Epithelial cell of prostate (primary cell): ENCODE results near the gene ANKRD11.
"Not testable (repeated sequence)": the region's sequence is repeated elsewhere in the genome, so short reads cannot be mapped to it uniquely, and the experiment has no call there.

Experiments used
- DNase-seq: peaks from one replicate; pipeline ENCODE4 v3.0.0-alpha.2; 2011; ENCODE audit warnings: low read depth, low spot score
- H3K27ac ChIP-seq: fragments of 450-650 bp; 2 replicates; pipeline ENCODE4 v1.5.1; 2017; ENCODE audit warnings: mild to moderate bottlenecking

The ANKRD11 gene

GRCh38 chr16:89279666-89280481 is 210.5 kb downstream of the ANKRD11 start:
- no peak overlapping the region for H3K27ac ChIP-seq
- no peak for DNase-seq

- DNase-seq, result no peak
- H3K27ac ChIP-seq, result no peak overlapping the region
Observed at GRCh38 chr16:89278441-89279240, 211.7 kb downstream of the ANKRD11 start.

GRCh38 chr16:89277641-89278341 is 212.6 kb downstream of the ANKRD11 start:
- H3K27ac ChIP-seq, result no peak overlapping the region

GRCh38 chr16:89277049-89277448 is 213.3 kb downstream of the ANKRD11 start:
- no peak for DNase-seq
- no peak overlapping the region for H3K27ac ChIP-seq

More at GRCh38 chr16:89277641-89278341, 212.6 kb downstream of the ANKRD11 start:
- no peak for DNase-seq

- no peak overlapping the region for H3K27ac ChIP-seq
- no peak for DNase-seq
Observed at GRCh38 chr16:89275837-89276720, 214.3 kb downstream of the ANKRD11 start.

GRCh38 chr16:89275284-89275584 is 215.1 kb downstream of the ANKRD11 start:
- H3K27ac ChIP-seq, result no peak overlapping the region
- DNase-seq, result no peak

GRCh38 chr16:89274561-89275283 is 215.6 kb downstream of the ANKRD11 start:
- no peak overlapping the region for H3K27ac ChIP-seq
- DNase-seq, result no peak

GRCh38 chr16:89273741-89274472 is 216.5 kb downstream of the ANKRD11 start:
- DNase-seq, result no peak
- no peak overlapping the region for H3K27ac ChIP-seq

GRCh38 chr16:89272631-89273030 is 217.7 kb downstream of the ANKRD11 start:
- no peak overlapping the region for H3K27ac ChIP-seq
- DNase-seq, result no peak

- no peak overlapping the region for H3K27ac ChIP-seq
- no peak for DNase-seq
Observed at GRCh38 chr16:89270666-89271345, 219.6 kb downstream of the ANKRD11 start.

- DNase-seq, result no peak
- peak overlapping the region; percentile 5 for H3K27ac ChIP-seq
Observed at GRCh38 chr16:89269805-89270665, 220.3 kb downstream of the ANKRD11 start.

- DNase-seq, result no peak
- peak overlapping the region; percentile 5 for H3K27ac ChIP-seq
Observed at GRCh38 chr16:89268987-89269735, 221.2 kb downstream of the ANKRD11 start.

- no peak for DNase-seq
- no peak overlapping the region for H3K27ac ChIP-seq
Observed at GRCh38 chr16:89268585-89268984, 221.8 kb downstream of the ANKRD11 start.

- not testable (repeated sequence) for H3K27ac ChIP-seq, DNase-seq
Observed at GRCh38 chr16:89267746-89268145, 222.6 kb downstream of the ANKRD11 start.

- DNase-seq, result no peak
- H3K27ac ChIP-seq, result no peak overlapping the region
Observed at GRCh38 chr16:89266521-89267134, 223.7 kb downstream of the ANKRD11 start.

- H3K27ac ChIP-seq, result no peak overlapping the region
- no peak for DNase-seq
Observed at GRCh38 chr16:89265647-89266046, 224.7 kb downstream of the ANKRD11 start.
